ENCODE data around the gene RERE. TPM values are rescaled to one million over a fixed set of nuclear protein-coding genes. Genes with fewer than 3 reads are reported as not detected.

RERE gene
- total RNA-seq, 1 donor from 2014 or later = 19.2 TPM

DNA sequence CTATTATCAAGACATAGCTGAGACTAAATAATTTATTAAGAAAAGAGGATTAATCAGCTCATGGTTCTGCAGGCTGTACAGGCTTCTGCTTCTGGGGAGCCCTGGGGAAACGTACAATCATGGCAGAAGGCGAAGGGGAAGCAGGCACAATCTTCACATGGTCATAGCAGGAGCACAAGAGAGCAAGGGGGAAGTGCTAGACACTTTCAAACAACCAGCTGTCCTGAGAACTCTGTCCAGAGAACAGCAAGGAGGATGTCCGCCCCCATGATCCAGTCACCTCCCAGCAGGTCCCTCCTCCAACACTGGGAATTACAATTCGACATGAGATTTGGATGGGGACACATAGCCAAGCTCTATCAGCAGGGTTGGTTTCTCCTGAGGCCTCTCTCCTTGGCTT lies 509.8 kb downstream of the RERE start:
- Histone ChIP-seq H3K27me3 (ENCODE audit: control insufficient read depth, insufficient read depth, low read length) (no peaks in the 10 kb centered on the region), H3K4me3 (ENCODE audit: low read depth, low read length) (no peak overlapping the region), H3K36me3 (ENCODE audit: control insufficient read depth, insufficient read depth, low read length) (no peaks in the 10 kb centered on the region)
- TF ChIP-seq, protein P1, sequence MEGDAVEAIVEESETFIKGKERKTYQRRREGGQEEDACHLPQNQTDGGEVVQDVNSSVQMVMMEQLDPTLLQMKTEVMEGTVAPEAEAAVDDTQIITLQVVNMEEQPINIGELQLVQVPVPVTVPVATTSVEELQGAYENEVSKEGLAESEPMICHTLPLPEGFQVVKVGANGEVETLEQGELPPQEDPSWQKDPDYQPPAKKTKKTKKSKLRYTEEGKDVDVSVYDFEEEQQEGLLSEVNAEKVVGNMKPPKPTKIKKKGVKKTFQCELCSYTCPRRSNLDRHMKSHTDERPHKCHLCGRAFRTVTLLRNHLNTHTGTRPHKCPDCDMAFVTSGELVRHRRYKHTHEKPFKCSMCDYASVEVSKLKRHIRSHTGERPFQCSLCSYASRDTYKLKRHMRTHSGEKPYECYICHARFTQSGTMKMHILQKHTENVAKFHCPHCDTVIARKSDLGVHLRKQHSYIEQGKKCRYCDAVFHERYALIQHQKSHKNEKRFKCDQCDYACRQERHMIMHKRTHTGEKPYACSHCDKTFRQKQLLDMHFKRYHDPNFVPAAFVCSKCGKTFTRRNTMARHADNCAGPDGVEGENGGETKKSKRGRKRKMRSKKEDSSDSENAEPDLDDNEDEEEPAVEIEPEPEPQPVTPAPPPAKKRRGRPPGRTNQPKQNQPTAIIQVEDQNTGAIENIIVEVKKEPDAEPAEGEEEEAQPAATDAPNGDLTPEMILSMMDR (IDR thresholded peaks at IDR 0.05; ENCODE audit: insufficient read depth, low read length, severe bottlenecking) = no peak
- no peak for FAIRE-seq
- no peak for DNase-seq (ENCODE audit: low read depth)

DNA sequence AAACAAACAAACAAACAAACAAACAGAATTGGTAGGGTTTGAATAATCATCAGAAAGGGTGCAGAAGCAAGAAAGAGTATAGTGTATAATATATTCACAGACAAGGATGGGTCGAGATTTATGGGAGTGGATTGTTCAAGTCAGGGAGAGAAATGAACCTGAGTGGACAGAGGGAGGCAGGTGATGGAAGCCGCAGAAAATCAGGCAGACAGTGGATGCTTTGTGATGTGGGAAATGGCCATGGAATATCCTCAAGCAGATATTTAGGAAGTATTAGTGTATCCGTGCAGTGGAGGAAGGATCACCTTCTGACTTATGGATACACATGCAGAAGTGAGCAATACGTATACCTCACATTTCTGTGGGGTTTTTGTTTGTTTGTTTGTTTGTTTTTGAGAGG lies 513.6 kb downstream of the RERE start:
- TF ChIP-seq, protein P1 (IDR thresholded peaks at IDR 0.05; ENCODE audit: insufficient read depth, low read length, severe bottlenecking) = no peak
- no peak for DNase-seq (ENCODE audit: low read depth)
- H3K27me3 ChIP-seq (ENCODE audit: control insufficient read depth, insufficient read depth, low read length) = no peaks in the 10 kb centered on the region
- no peak overlapping the region for H3K4me3 ChIP-seq (ENCODE audit: low read depth, low read length)
- H3K36me3 ChIP-seq (ENCODE audit: control insufficient read depth, insufficient read depth, low read length) = no peaks in the 10 kb centered on the region
- no peak for FAIRE-seq

DNA sequence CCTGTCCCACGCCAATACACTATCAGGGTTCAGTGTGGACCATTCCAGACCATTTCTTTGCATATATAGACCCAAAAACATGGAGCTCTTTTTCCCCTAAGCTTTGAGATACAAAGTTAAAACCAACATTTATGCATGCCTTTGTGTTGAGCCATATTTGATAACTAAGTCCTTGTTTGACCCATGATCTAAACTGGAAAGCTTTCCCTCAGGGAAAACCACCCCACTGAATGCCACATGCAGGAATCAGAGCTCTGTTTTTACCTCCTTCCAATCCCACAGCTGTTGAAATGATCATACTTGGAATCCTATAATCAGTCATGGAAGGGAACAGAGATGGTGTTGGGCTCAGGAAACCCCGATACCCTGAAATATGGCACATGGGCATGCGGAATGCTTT lies 514.3 kb downstream of the RERE start:
- FAIRE-seq (no peak), DNase-seq (ENCODE audit: low read depth) (peak; percentile 16)
- TF ChIP-seq, protein P1 (IDR thresholded peaks at IDR 0.05; ENCODE audit: insufficient read depth, low read length, severe bottlenecking) = no peak
- no peaks in the 10 kb centered on the region for H3K27me3 ChIP-seq (ENCODE audit: control insufficient read depth, insufficient read depth, low read length)
- H3K36me3 ChIP-seq (ENCODE audit: control insufficient read depth, insufficient read depth, low read length) = no peaks in the 10 kb centered on the region
- no peak overlapping the region for H3K4me3 ChIP-seq (ENCODE audit: low read depth, low read length)

Other genes with a start within 250 kb of the RERE start
- 981 and 1,539 TPM in 2 replicates for gene ENO1, start 61.0 kb upstream of the RERE start, total RNA-seq
- gene CA6, start 128.2 kb upstream of the RERE start, total RNA-seq = not detected in 2 replicates
- not detected in 2 replicates for gene SLC2A7, start 208.8 kb upstream of the RERE start, total RNA-seq

Data from bronchial epithelial cell (primary cell).